Urothelium cell line (cell line): ENCODE measurements around the gene USF1.
A peak's percentile ranks its signal among the peaks of the same experiment; 100 is the strongest.
"Not testable (repeated sequence)": the region's sequence is repeated elsewhere in the genome, so short reads cannot be mapped to it uniquely, and the experiment has no call there.

Experiments
- DNase-seq: peaks from one replicate; pipeline ENCODE4 v3.0.0; 2011; ENCODE audit warnings: low spot score, mixed read lengths
- FAIRE-seq: peaks from 2 replicates; lab custom pipeline; 2011; peaks lifted over from hg19 to GRCh38; lab: Jason Lieb, UNC

USF1 gene

GRCh38 chr1:161020509-161021164 lies 25.1 kb downstream of the USF1 start, which contains the start of gene F11R:
Gene F11R, minus strand, starts transcription at chr1:161021152. Its CDS starts 79 bp downstream, at chr1:161021073.
- DNase-seq (no peak), FAIRE-seq (no peak)

GRCh38 chr1:161019751-161020495 lies 25.9 kb downstream of the USF1 start:
- FAIRE-seq (no peak), DNase-seq (no peak)

GRCh38 chr1:161019111-161019660 lies 26.6 kb downstream of the USF1 start:
- not testable (repeated sequence) for DNase-seq, FAIRE-seq

- DNase-seq: no peak
- no peak for FAIRE-seq
These were observed 27.2 kb downstream of the USF1 start for GRCh38 chr1:161018631-161018930.

GRCh38 chr1:161017756-161018630 lies 27.8 kb downstream of the USF1 start:
- DNase-seq (no peak), FAIRE-seq (no peak)

- DNase-seq, FAIRE-seq: not testable (repeated sequence)
These were observed 28.6 kb downstream of the USF1 start for GRCh38 chr1:161017181-161017580.

- DNase-seq, FAIRE-seq: not testable (repeated sequence)
These were observed 29.1 kb downstream of the USF1 start for GRCh38 chr1:161016683-161017082.

- DNase-seq (no peak), FAIRE-seq (no peak)
These were observed 32.1 kb downstream of the USF1 start for GRCh38 chr1:161013488-161014230.

GRCh38 chr1:161013131-161013487 lies 32.7 kb downstream of the USF1 start:
- no peak for DNase-seq
- FAIRE-seq: no peak

GRCh38 chr1:161012420-161012819 lies 33.4 kb downstream of the USF1 start:
- no peak for DNase-seq
- FAIRE-seq: no peak

GRCh38 chr1:161009602-161010211 lies 36.1 kb downstream of the USF1 start:
- no peak for FAIRE-seq

GRCh38 chr1:161008869-161009510 lies 36.8 kb downstream of the USF1 start:
- DNase-seq: no peak
- no peak for FAIRE-seq

More at GRCh38 chr1:161009602-161010211, 36.1 kb downstream of the USF1 start:
- DNase-seq: no peak

- DNase-seq: no peak
- FAIRE-seq: no peak
These were observed 38.4 kb downstream of the USF1 start for GRCh38 chr1:161007369-161007768.

GRCh38 chr1:161006563-161006962 lies 39.2 kb downstream of the USF1 start:
- FAIRE-seq (no peak), DNase-seq (no peak)

GRCh38 chr1:161001525-161001924 lies 44.3 kb downstream of the USF1 start:
- FAIRE-seq (no peak), DNase-seq (no peak)

- FAIRE-seq: no peak
These were observed 44.9 kb downstream of the USF1 start for GRCh38 chr1:161000736-161001480.

GRCh38 chr1:160999376-160999775 lies 46.4 kb downstream of the USF1 start:
- FAIRE-seq (no peak), DNase-seq (no peak)

More at GRCh38 chr1:161000736-161001480, 44.9 kb downstream of the USF1 start:
- no peak for DNase-seq

GRCh38 chr1:160997323-160998038 lies 48.3 kb downstream of the USF1 start:
- FAIRE-seq (no peak), DNase-seq (peak; percentile 50)
